ENCODE measurements around the gene BLOC1S3. TPM values are rescaled to one million over a fixed set of nuclear protein-coding genes. Genes with fewer than 3 reads are reported as not detected.
A peak's percentile ranks its signal among the peaks of the same experiment; 100 is the strongest.

Gene BLOC1S3
- total and polyA plus RNA-seq, 2 of the 13 experiments (the other 11 are each of a cell fraction or from before 2014, with no cell fraction given): 4.3 to 4.8 TPM

GRCh38 chr19:45178262-45179071 lies at the start of gene BLOC1S3 (continued):
- peak; percentile 47; the same call in 1 of the 2 replicates for TF ChIP-seq POGK (CRISPR knock-in tag; conservative IDR thresholded peaks at IDR 0.05)
- TF ChIP-seq ZMYM4 (CRISPR knock-in tag; IDR thresholded peaks at IDR 0.05): peak; percentile 22; the same call in 1 of the 2 replicates
- TF ChIP-seq ZNF766 (CRISPR knock-in tag; IDR thresholded peaks at IDR 0.05; ENCODE audit: borderline replicate concordance): peak; percentile 51; the same call in 1 of the 2 replicates
- 0 out of 2 replicates have a peak, but pooled peaks have one; percentile 40 for TF ChIP-seq ZNF678 (CRISPR knock-in tag; IDR thresholded peaks at IDR 0.05)
- TF ChIP-seq TBX3 (IDR thresholded peaks at IDR 0.05; ENCODE audit: borderline replicate concordance): no peak
- no peak for TF ChIP-seq ZBTB40 (IDR thresholded peaks at IDR 0.05)
- no peak for TF ChIP-seq ZBTB40 (CRISPR knock-in tag; IDR thresholded peaks at IDR 0.05)
- TF ChIP-seq ZNF781 (CRISPR knock-in tag; IDR thresholded peaks at IDR 0.05; ENCODE audit: borderline replicate concordance, not compliant biosample characterization): peak; percentile 14
- 0 out of 2 replicates have a peak, but pooled peaks have one; percentile 22 for TF ChIP-seq ARHGAP35 (CRISPR knock-in tag; IDR thresholded peaks at IDR 0.05; ENCODE audit: borderline replicate concordance)
- TF ChIP-seq RBFOX2 (IDR thresholded peaks at IDR 0.05; ENCODE audit: low read depth, low read length): peak; percentile 72
- TF ChIP-seq ZNF160 (CRISPR knock-in tag; IDR thresholded peaks at IDR 0.05): 0 out of 2 replicates have a peak, but pooled peaks have one; percentile 41
- 0 out of 2 replicates have a peak, but pooled peaks have one; percentile 44 for TF ChIP-seq THAP7 (CRISPR knock-in tag; IDR thresholded peaks at IDR 0.05)

All from HepG2 (cell line).